ENCODE measurements around the gene FCGR3A.
"Not testable (repeated sequence)": the region's sequence is repeated elsewhere in the genome, so short reads cannot be mapped to it uniquely, and the experiment has no call there.

Gene FCGR3A

DNA sequence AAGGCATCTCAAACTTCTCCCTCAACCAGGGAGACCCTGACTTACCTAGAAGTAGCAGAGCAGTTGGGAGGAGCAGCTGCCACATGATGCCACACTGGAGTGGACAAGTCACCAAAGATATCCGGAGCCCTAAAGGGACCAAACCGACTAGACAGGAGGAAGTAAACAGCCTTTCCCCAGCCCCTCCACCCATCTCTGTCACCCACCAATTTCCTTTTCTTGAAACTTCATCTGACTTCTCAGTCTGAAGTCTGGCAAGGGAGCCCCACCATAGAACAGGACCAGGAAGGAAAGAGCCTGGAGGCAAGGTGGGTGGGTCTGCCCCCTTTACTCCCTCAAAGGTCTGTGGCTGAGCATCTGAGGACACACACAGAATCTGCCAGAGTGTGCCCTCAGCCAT is at the start of gene FCGR3A:
Gene FCGR3A (minus strand): TSS at position 167 of the 400 bp plus-strand sequence. CDS start 82 bp downstream, at position 85.
- DNase-seq (ENCODE audit: low read depth), result no peak

DNA sequence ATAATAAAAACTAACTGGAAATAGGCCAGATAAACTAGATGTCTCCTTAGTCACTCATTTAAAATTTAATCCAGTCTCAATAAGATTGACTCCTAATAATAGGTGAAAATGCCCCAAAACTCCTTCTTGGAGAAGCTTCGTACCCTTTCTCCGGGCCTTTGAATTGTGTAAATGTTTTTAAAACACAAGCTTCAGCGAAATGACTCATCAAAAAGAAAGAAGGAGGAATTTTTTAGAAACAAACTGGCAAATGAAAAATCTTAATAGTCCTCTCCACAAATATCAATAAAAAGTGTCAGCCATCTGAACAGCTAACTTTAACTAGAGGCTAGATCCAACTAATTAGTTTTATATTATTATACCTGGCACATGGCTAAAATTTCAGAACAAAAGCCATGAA is 47.5 kb upstream of the FCGR3A start:
- not testable (repeated sequence) for DNase-seq (ENCODE audit: low read depth)

DNA sequence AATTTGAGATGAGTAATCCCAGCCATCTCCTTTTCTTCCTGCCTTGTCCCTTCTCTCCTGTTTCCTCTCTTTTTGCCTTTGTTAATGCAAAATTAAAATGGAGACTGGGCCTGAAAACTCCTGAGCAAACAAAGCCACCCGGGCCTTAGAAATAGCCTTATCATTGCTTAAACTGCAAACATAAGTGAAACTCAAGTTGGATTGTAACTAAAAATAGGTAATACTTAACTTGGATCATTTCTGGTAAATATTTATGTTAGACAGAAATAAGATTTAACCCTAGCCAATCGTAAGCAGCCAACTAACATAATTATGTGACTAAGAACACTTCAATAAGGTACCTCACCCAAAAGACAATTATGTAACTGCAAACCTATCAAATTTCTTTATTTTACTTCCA is 46.0 kb upstream of the FCGR3A start:
- not testable (repeated sequence) for DNase-seq (ENCODE audit: low read depth)

DNA sequence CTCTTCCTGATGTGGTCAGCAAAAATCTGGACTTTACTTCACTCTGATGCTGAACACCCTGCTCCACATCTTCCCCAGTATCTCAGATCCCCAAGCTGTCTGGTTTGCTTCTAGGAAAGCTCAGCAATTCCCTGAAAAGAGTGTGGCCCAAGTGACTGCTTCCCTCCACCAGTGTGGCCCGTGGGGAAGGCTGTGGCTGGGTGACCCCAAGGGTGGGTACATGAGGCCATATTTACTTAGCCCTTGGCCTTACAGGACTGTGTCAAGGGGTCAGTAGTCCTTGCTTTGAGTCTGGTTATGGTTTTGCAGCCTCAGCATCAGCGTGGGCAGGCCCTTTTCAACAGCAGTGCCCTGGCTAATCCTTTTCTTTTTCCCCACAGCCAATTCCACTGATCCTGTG is 45.6 kb upstream of the FCGR3A start:
- DNase-seq (ENCODE audit: low read depth), result not testable (repeated sequence)

DNA sequence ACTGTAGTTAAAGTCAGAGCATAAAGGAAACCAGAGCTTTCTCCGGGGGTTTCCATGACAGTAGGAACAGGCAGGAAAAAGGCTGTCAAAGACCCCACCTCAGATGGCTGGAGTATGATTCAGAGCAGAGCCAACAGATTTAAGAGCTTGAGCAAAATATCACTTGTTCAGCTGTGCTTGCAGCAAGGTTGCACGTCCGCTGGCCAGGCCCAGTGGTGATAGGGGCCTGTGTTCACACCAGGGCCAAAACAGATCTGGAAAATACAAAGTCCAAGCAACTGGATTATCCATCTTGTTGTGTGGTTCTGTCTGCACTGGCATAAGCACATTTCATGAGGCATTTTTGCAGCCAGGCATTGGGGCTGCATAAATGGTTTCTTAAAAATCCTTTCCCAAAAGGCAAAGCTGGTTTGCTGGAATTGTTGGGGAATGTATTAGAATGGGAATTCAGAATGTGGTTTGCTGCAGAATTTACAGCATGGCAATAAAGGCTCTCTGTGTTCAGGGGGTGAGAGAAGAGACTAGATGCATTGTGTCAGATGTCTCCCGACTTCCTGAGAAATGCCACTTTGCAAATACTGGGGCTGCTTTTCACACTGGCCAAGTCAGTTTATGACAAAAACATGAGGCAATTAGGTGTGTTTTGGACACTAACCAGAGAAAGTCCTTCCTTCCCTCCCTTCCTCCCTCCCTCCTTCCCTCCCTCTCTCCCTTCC is 44.8 kb upstream of the FCGR3A start:
- DNase-seq (ENCODE audit: low read depth), result not testable (repeated sequence)

DNA sequence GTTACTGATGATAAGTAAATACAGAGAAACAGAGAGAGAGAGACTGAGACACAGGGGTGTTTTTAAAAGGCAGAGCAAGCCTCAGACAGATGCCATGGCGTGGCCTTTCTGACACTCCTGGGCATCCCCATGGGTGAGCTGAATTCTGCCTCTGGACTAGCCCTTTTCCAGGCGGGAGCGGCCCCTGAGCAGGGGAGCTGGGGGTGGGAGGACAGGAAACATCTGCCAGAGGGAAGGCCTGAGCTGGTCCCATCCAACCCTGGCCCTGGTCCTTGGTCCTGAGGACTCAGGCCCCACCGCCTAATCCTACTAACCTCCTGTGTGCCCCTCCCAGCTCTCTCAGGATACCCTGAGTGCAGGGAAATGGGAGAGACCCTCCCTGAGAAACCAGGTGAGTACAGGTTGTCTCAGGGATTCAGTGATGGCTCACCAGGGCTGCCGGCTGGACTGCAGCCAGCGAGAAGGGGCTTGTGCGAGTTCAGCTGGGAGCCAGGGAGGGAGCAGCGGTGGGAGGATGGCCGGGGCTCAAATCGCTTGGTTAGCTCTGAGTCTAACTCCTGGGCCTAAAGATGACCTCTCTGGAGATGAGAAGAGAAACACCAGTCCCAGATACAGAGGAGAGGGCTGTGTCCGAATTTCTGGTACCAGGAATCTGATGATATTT is 43.6 kb upstream of the FCGR3A start:
- not testable (repeated sequence) for DNase-seq (ENCODE audit: low read depth)

DNA sequence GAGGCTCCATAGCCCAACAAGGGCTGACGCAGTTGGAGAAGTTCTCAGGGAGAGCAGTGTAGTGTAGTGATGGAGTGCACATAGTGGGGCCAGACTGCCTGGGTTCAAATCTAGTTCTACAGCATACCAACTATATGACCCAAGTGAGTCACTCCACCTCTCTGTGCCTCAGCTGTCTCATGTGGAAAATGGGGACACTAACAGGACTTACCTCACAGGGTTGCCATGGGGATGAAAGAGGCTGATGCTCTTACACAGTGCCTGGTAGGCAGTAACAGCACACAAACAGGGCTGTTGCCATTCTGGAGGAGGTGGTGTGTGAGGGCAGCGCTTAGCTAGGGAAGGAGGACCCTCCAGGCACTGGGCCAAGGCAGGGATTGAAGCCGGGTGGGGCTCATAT is 43.0 kb upstream of the FCGR3A start:
- DNase-seq (ENCODE audit: low read depth), result not testable (repeated sequence)

DNA sequence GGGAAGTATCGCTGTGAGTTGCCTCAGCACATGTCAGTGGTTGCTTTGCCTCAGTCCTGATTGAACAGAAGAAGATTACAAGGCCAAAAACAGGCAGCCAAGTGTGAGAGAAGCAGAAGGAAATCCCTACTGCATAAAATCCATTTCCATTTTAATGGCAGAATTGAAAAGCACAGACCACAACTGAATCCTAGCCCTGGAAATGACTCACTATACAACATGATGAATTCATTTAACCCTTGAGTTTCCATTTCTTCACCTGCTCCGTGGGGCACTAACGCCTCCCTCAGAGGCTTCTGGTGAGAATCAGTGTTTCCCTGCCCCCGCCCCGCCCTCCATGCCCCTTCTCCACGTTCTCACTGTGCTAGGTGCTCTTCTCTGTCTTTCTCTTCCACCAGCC is 40.3 kb upstream of the FCGR3A start:
- DNase-seq (ENCODE audit: low read depth), result not testable (repeated sequence)

DNA sequence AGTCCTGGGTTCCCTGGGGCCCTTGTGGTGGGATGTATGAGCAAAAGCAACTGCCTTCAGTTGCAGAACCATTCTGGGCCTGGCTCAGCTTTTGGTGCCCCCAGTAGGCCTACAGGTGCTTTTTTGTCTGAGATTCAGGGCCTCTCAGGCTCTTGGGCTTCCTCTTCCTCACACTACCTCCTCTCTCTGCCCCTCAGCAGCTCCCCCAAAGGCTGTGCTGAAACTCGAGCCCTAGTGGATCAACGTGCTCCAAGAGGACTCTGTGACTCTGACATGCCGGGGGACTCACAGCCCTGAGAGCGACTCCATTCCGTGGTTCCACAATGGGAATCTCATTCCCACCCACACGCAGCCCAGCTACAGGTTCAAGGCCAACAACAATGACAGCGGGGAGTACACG is 39.7 kb upstream of the FCGR3A start:
- not testable (repeated sequence) for DNase-seq (ENCODE audit: low read depth)

DNA sequence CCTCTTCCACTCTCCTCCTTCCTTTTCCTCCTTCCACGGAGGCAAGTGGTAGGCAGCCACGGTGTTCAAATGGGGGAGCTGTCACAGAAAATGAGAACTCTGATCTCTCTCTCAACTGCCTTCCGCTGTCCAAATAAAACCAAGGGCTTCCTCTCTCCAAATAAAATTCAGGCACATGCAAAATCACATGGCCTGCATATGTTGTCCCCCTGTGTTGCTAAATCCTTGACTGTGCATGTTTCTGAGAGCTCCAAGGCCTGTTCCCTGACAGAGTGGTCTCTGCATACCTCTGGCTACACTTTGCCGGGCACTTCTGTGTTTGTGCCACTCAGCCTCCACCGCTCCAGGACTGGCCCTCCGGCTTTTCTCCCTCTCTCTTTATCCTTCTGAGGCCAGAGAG is 39.0 kb upstream of the FCGR3A start:
- DNase-seq (ENCODE audit: low read depth), result not testable (repeated sequence)

DNA sequence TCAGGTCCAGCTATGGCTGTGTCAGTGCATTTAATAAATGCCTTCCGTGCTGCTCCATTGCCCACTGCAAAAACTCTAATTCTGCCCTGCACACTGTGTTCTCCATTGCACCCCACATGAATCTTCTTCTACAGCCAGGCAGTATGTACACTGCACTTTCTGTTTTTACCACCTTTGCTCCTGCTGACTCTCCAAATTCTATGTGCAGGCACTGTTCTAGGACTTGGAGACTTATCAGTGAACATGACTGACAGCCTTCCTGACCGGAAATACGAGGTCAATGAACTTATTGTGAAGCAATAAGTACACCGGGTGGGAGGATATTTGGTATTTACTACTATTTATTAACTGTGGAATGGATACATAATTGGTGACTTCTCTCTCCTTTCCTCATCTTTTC is 33.3 kb upstream of the FCGR3A start:
- not testable (repeated sequence) for DNase-seq (ENCODE audit: low read depth)

DNA sequence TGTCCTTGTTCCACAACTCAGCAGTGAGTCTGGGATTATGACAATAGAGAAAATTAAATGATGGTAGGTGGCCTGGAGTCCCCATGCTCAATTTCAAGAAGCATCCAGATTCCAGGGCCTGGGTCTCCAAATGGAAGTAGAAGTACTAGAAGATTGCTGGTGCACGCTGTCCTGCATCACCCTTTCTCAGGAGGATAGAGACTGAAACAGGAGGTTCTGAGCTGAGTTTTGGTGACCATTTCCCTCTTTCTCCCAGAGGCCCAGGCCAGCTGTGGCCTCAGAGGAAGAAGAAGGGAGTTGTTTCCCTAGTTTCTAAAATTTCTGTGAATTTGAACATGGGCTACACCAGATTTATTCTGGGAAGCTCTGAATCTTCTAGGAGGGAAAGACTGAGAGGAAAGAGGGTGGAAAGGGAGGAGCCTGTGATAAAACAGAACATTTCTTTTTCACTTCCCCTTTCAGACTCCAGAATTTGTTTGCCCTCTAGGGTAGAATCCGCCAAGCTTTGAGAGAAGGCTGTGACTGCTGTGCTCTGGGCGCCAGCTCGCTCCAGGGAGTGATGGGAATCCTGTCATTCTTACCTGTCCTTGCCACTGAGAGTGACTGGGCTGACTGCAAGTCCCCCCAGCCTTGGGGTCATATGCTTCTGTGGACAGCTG is 31.4 kb upstream of the FCGR3A start:
- DNase-seq (ENCODE audit: low read depth), result not testable (repeated sequence)

DNA sequence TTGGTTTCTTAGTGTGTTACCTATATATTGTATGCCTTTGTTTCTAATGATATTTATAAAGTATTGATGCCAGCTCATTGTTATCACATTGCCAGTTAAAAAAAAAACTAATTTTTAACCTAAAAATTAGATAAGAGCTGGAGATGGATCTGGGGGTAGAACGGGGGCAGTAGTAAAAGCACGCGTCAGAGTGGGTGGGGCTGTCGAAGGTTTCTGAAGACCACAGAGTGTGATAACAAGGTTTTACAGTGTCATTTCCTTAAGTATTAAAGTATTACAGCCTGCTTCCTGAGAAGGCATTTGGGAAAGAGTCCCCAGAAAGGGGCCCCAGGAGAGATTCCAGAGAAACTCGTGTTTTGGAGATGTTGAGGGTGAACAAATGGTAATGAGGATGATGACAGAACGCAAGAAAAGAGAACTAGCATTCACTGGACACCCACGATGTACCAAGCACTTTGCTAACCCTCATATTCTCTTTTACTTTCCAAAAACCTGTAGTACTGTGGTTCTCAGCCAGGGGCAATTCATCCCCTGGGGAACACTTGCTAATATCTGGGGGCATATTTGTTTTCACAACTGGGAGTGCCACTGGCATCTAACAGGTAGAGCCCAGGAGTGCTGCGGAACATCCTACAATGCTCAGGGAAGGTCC is 30.4 kb upstream of the FCGR3A start:
- DNase-seq (ENCODE audit: low read depth), result not testable (repeated sequence)

DNA sequence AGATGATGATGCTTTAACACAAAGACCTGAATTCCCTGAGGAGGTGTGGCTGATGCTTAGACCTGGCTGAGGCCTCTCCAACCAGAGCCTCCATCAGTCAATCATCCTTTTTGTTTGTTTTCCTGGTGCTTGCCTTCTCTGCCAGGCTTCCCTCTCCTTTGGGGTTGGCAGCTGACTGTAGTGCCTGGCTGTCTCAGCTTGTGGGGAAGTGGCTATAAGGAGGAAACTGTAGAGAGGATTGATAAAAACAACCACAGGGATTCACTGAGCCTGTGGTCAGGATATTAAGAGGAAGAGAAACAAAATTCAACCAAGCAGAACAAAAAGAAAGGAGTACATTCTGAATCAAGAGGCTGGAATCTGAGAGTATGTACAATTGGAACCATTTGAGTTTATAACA is 27.1 kb upstream of the FCGR3A start:
- DNase-seq (ENCODE audit: low read depth), result not testable (repeated sequence)

DNA sequence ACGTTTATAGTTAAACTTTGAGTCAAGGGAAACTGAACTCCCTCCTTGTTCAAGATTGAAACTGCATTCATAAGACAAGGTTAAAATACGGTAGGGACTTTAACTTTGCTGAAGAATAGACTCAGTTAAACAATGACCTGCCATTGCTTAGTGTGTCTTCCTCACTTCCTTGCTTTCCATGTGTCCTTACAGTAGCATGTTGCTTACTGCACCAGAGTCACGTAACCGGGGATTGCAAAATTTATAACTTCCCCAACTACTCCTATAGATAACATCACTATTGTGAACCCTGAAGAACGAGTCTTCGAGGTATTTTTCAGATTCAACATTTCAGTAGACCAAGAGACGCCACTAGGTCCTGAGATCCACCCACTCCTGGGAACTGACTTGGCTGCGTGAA is 22.1 kb upstream of the FCGR3A start:
- DNase-seq (ENCODE audit: low read depth), result not testable (repeated sequence)

DNA sequence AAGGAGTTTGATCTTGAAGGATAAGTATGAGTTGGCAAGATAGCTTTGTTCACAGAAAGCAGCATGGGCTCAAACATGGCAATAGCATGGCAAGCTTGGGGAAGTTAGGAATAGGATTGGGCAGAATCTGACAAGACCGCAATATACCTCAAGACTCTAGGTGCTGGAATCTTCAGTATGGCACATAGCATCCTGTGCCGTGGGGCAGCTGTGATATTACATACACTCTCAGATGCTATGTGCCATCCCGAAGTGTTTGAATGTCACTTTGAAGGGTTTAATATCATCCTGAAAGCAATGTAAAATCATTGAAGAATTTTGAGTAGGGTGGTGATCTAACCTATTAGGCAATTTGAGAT is 17.0 kb upstream of the FCGR3A start:
- DNase-seq (ENCODE audit: low read depth), result not testable (repeated sequence)

DNA sequence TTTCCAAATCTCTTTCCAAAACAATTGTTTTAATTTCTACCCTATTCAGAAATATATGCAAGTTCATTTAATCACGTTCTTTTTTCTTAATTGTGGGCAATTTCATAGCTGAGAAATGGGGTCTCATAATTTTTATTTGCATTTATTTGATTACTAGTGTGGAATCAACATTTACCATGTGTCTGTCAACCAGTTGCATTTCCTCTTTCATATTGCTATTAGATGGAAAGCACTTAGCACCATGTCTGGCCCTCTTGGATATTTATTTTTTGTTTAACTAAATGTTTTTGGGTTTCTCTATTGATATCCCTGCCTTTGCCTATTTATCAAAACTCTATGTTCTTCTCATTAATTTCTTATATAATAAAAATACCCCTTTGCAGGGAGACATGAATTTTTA is 13.9 kb upstream of the FCGR3A start:
- not testable (repeated sequence) for DNase-seq (ENCODE audit: low read depth)

DNA sequence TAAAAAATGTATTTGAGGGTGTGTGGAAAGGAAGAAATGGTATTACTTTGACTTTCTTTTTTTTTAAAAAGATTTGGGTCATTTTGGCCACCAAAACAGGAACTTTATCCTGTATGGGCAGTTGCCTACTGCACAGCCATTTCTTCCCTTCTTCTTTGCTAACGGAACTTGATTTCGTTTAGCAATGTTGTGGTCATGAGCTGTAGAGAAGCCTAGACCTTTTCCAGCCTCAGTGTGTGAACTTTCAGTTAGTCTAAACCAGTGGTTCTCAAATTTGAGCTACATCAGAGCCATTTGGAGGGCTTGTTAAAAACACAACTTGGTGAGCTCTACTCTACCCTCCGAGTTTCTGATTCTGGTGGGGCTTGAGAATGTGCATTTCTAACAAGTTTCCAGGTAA is 12.8 kb upstream of the FCGR3A start:
- not testable (repeated sequence) for DNase-seq (ENCODE audit: low read depth)

DNA sequence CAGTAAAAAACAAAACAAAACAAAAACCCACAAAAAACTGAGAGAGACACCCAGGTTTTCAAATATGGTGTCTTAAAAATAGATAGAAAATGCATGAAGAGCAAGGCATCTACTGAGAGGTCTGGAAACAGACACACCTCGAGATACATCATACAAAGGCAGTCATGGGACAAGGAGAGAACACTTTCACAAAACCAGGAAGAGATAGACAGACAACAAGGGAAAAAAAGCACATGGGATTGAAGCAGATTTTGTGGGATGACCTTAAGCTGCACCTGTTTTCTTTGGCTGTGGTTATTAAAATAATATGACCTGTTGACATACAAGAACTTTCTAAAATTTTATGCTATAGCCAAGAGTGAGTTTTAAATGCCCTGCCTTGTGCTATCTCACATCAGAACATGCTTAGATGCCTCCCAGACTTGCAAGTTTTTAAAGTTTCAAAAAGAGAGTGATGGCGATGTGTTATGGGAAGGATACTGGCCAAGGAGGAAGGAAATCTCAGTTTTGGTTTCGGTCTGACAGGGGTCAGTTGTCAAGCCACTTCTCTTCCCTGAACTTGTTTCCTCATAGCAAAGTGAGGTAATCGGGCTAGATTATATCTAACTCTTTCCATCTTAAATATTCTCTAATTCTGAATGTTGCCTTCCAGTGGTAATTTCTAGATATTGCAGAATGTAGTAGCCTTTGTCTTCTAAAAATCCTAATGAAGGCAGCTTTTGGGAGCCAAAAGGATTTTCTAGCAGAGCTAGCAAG is 11.5 kb upstream of the FCGR3A start:
- not testable (repeated sequence) for DNase-seq (ENCODE audit: low read depth)

DNA sequence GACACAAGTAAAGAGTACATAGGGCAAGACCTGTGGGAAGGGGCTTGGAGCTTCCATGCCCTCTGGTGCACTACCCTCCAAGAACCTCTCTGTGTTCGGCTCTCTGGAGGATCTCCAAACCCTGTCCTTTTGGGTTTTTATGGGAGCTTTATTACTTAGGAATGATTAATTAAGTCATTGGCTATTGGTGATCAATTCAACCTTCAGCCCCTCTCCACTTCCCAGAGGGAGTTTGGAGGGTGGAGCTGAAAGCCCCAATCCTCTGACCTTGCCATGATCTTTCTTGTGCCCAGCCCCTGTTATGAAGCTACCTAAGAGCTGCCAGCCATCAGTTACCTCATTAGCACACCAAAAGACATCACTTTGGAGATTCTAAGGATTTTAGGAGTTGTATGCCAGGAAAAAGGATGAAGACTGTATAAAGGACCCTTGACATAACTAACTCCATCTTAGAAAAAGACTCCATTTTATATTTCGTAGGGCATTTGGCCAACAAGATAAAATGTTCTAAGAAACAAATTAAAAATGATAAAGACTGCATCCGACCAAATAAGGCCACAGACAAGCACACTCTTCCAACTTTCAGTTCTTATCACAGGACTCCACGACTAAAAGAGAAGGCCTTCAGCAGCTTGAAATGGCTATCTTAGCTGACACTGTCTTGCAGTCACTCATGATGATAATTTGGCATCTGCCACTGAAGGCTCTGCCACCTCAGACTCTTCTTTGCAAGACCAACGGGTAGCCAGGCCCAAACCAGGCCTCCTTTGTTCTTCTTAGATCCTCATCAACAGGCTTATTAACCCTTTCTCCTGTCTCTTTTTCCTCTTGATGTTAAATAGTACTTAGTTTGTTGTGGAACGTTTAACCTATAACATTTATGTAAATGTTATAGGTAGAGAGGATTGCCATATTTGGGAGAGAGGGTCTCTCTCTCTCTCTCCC is 8.2 kb upstream of the FCGR3A start:
- not testable (repeated sequence) for DNase-seq (ENCODE audit: low read depth)

DNA sequence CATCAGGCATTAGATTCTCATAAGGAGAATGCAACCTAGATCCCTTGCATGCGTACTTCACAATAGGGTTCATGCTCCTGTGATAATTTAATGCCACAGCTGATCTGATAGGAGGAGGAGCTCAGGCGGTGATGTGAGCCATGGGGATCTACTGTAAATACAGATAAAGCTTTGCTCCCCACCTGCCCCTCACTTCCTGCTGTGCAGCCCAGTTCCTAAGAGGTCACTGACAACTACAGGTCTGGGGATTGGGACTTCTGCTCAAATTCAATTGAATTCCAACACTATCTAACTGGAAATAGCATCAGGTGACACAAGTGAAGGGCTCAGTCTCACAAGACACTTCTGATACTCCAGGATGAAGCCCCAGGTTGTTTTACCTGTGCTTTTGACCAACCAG is 7.4 kb upstream of the FCGR3A start:
- not testable (repeated sequence) for DNase-seq (ENCODE audit: low read depth)
